HEK293T (cell line): Measurements from ENCODE around the gene ELP4.

Source experiments
- ARNT ChIP-seq: fragments of 450-650 bp; IDR thresholded peaks from 2 replicates; pipeline ENCODE4 v1.6.1; 2017; ENCODE audit warnings: mild to moderate bottlenecking
- BHLHE40 ChIP-seq: fragments of 450-650 bp; IDR thresholded peaks from 2 replicates; pipeline ENCODE4 v1.6.1; 2016; ENCODE audit warnings: mild to moderate bottlenecking, moderate library complexity, borderline replicate concordance
- ELF4 ChIP-seq: fragments of 450-650 bp; IDR thresholded peaks from 2 replicates; pipeline ENCODE4 v1.6.1; 2017; ENCODE audit warnings: antibody characterized with exemption
- FOXM1 ChIP-seq: fragments of 450-650 bp; IDR thresholded peaks from 2 replicates; pipeline ENCODE4 v1.6.1; 2017; ENCODE audit warnings: mild to moderate bottlenecking, borderline replicate concordance
- HDGF ChIP-seq: fragments of 450-650 bp; IDR thresholded peaks from 2 replicates; pipeline ENCODE4 v1.6.1; 2017; ENCODE audit warnings: antibody characterized with exemption, borderline replicate concordance
- NFRKB ChIP-seq: fragments of 450-650 bp; IDR thresholded peaks from 2 replicates; pipeline ENCODE4 v1.6.1; 2016; ENCODE audit warnings: mild to moderate bottlenecking, moderate library complexity
- SP1 ChIP-seq: fragments of 450-650 bp; IDR thresholded peaks from 2 replicates; pipeline ENCODE4 v1.6.1; 2017
- SUZ12 ChIP-seq: fragments of 450-650 bp; IDR thresholded peaks from 2 replicates; pipeline ENCODE4 v1.6.1; 2016; ENCODE audit warnings: mild to moderate bottlenecking
- ZNF384 ChIP-seq: fragments of 450-650 bp; IDR thresholded peaks from 2 replicates; pipeline ENCODE4 v1.6.1; 2016

GRCh38 chr11:31484497-31484896 is 25.1 kb upstream of the ELP4 start:
- TF ChIP-seq FOXM1 (no peak), SP1 (no peak), HDGF (no peak), BHLHE40 (no peak), SUZ12 (no peak), ELF4 (no peak), ARNT (no peak), ZNF384 (no peak), NFRKB (no peak)
